SK-N-SH (cell line): ENCODE data around the gene HDHD2. TPM values are rescaled to one million over a fixed set of nuclear protein-coding genes. Genes with fewer than 3 reads are reported as not detected.

Source experiments
- CTCF ChIA-PET: fragments of 300-600, 350-600 bp; formaldehyde crosslinking; extraction: SDS; loops from one replicate; lab custom pipeline; 2021; lab: Yijun Ruan, JAX
- POLR2A ChIA-PET: fragments of 350-600 bp; sonication (Branson Sonifier 250); formaldehyde crosslinking; extraction: SDS; loops from one replicate; lab custom pipeline; 2020; ENCODE audit warnings: antibody characterized with exemption, inconsistent platforms; lab: Yijun Ruan, JAX
- DNase-seq: peaks from one replicate; pipeline ENCODE4 v3.0.0; 2012
- H2AFZ ChIP-seq: fragments of 200-600 bp; sonication (generic); 2 replicates; pipeline ENCODE4 v1.8.1; 2016; ENCODE audit warnings: antibody characterized with exemption, mild to moderate bottlenecking, low read depth
- H3F3A ChIP-seq: fragments of 200-600 bp; sonication (generic); replicated peaks from 2 replicates; pipeline ENCODE3; 2016; ENCODE audit warnings: antibody characterized with exemption, mild to moderate bottlenecking; ENCODE audit not compliant: insufficient read depth
- H3K27ac ChIP-seq, 2 experiments: fragments of 200-500 bp in 1 of 2; fragments of 200-600 bp in 1 of 2; sonication (Bioruptor generic) in 1 of 2; sonication (generic), shearing (Covaris generic) in 1 of 2; 2 replicates each; pipeline versions ENCODE4 v1.5.1 to v1.6.1; 2014 to 2016; ENCODE audit warnings: low read depth in 2 of 2, inconsistent platforms in 1 of 2, low read length in 1 of 2, mild to moderate bottlenecking in 1 of 2, mixed read lengths in 1 of 2
- H3K27me3 ChIP-seq: fragments of 200-600 bp; sonication (generic), shearing (Covaris generic); 2 replicates; pipeline ENCODE4 v1.6.1; 2016; ENCODE audit warnings: mixed run types; ENCODE audit not compliant: insufficient read depth
- H3K36me3 ChIP-seq, 2 experiments: fragments of 200-500 bp in 1 of 2; fragments of 200-600 bp in 1 of 2; sonication (Bioruptor generic) in 1 of 2; sonication (generic) in 1 of 2; replicated peaks in 1 of 2; 2 replicates each; pipeline versions ENCODE3 to v1.5.1; 2014 to 2016; ENCODE audit warnings: low read length in 1 of 2, mild to moderate bottlenecking in 1 of 2; ENCODE audit not compliant: insufficient read depth in 2 of 2, control insufficient read depth in 1 of 2
- H3K4me1 ChIP-seq, 2 experiments: fragments of 200-500 bp in 1 of 2; fragments of 200-600 bp in 1 of 2; sonication (Bioruptor generic) in 1 of 2; sonication (generic), shearing (Covaris generic) in 1 of 2; 2 replicates each; pipeline versions ENCODE4 v1.5.1 to v1.6.1; 2014 to 2016; ENCODE audit warnings: low read depth in 1 of 2, low read length in 1 of 2, mixed run types in 1 of 2; ENCODE audit not compliant: insufficient read depth in 2 of 2, control insufficient read depth in 1 of 2
- H3K4me2 ChIP-seq: fragments of 200-600 bp; sonication (generic), shearing (Covaris generic); 2 replicates; pipeline ENCODE4 v1.6.1; 2017; ENCODE audit warnings: mixed run types
- H3K4me3 ChIP-seq, 2 experiments: fragments of 200-500 bp in 1 of 2; fragments of 200-600 bp in 1 of 2; sonication (Bioruptor generic) in 1 of 2; sonication (generic), shearing (Covaris generic) in 1 of 2; 2 replicates each; pipeline versions ENCODE4 v1.5.1 to v1.8.1; 2014 to 2016; ENCODE audit warnings: low read depth in 2 of 2, inconsistent platforms in 1 of 2, low read length in 1 of 2, mild to moderate bottlenecking in 1 of 2, mixed read lengths in 1 of 2, moderate library complexity in 1 of 2
- H3K79me2 ChIP-seq: fragments of 200-600 bp; sonication (generic); 2 replicates; pipeline ENCODE4 v1.8.1; 2017; ENCODE audit warnings: mild to moderate bottlenecking; ENCODE audit not compliant: insufficient read depth
- H3K9ac ChIP-seq: fragments of 200-600 bp; sonication (generic); 2 replicates; pipeline ENCODE4 v1.6.1; 2017; ENCODE audit warnings: mixed run types
- H3K9me2 ChIP-seq: fragments of 200-600 bp; sonication (generic); 2 replicates; pipeline ENCODE4 v1.6.1; 2017; ENCODE audit warnings: mixed run types
- H3K9me3 ChIP-seq: fragments of 200-600 bp; sonication (generic); 2 replicates; pipeline ENCODE4 v1.6.1; 2017; ENCODE audit warnings: mixed run types, mild to moderate bottlenecking, moderate library complexity
- H4K20me1 ChIP-seq: fragments of 200-600 bp; sonication (generic); 2 replicates; pipeline ENCODE4 v1.6.1; 2017; ENCODE audit warnings: mild to moderate bottlenecking, mixed run types; ENCODE audit not compliant: insufficient read depth
- CHD2 ChIP-seq: fragments of 150-350 bp; IDR thresholded peaks from 2 replicates; pipeline ENCODE4 v1.6.1; 2018; ENCODE audit warnings: low read length; ENCODE audit not compliant: partially characterized antibody
- ELF1 ChIP-seq: IDR thresholded peaks from 2 replicates; pipeline ENCODE4 v1.4.0; 2012
- EZH2phosphoT487 ChIP-seq: fragments of 200-600 bp; sonication (generic); IDR thresholded peaks from 2 replicates; pipeline ENCODE4 v1.6.1; 2017; ENCODE audit warnings: low read depth, mixed run types, mild to moderate bottlenecking, antibody characterized with exemption, moderate library complexity, borderline replicate concordance
- FOSL2 ChIP-seq: IDR thresholded peaks from 2 replicates; pipeline ENCODE4 v1.4.0; 2012; ENCODE audit warnings: low read depth, mild to moderate bottlenecking, moderate library complexity, borderline replicate concordance
- FOXJ3 ChIP-seq: sonication (generic); formaldehyde crosslinking; IDR thresholded peaks from 2 replicates; pipeline ENCODE4 v1.5.1; 2020; ENCODE audit warnings: mild to moderate bottlenecking, missing genetic modification reagents
- MEF2A ChIP-seq: IDR thresholded peaks from 2 replicates; pipeline ENCODE4 v1.4.0; 2012; ENCODE audit warnings: low read depth, borderline replicate concordance
- MXI1 ChIP-seq: IDR thresholded peaks from 2 replicates; pipeline ENCODE4 v1.6.1; 2012; ENCODE audit warnings: mild to moderate bottlenecking, low read depth, low read length, improper control_type of control experiment
- NFIC ChIP-seq: IDR thresholded peaks from 2 replicates; pipeline ENCODE4 v1.4.0; 2012; ENCODE audit warnings: borderline replicate concordance
- NRF1 ChIP-seq: IDR thresholded peaks from 2 replicates; pipeline ENCODE4 v1.6.1; 2012; ENCODE audit warnings: low read depth, mild to moderate bottlenecking, low read length
- POLR2AphosphoS5 ChIP-seq: IDR thresholded peaks from 2 replicates; pipeline ENCODE4 v1.6.1; 2012; ENCODE audit warnings: low read depth, low read length
- RFX5 ChIP-seq: IDR thresholded peaks from 2 replicates; pipeline ENCODE4 v1.6.1; 2012; ENCODE audit warnings: mild to moderate bottlenecking, improper control_type of control experiment, low read length
- RXRA ChIP-seq: IDR thresholded peaks from 2 replicates; pipeline ENCODE4 v1.4.0; 2012; ENCODE audit warnings: low read depth, mild to moderate bottlenecking, borderline replicate concordance
- SIN3A ChIP-seq: IDR thresholded peaks from 2 replicates; pipeline ENCODE4 v1.6.1; 2012; ENCODE audit warnings: low read depth, mild to moderate bottlenecking, low read length, moderate library complexity, borderline replicate concordance
- TCF12 ChIP-seq: IDR thresholded peaks from 2 replicates; pipeline ENCODE4 v1.4.0; 2012
- TEAD4 ChIP-seq: IDR thresholded peaks from 2 replicates; pipeline ENCODE4 v1.4.0; 2012; ENCODE audit warnings: mild to moderate bottlenecking, borderline replicate concordance; ENCODE audit not compliant: insufficient read depth
- YY1 ChIP-seq: IDR thresholded peaks from 2 replicates; pipeline ENCODE4 v1.4.0; 2012; ENCODE audit warnings: low read depth, mild to moderate bottlenecking
- WGBS: methylation state at CpG from one replicate; pipeline ENCODE4 v1.1.6; 2017; ENCODE audit warnings: low lambda C conversion rate; 5-methylcytosine and 5-hydroxymethylcytosine counted together
- polyA plus RNA-seq, 3 experiments: library from polyadenylated mRNA; depleted of rRNA; stranded (reverse); fragments of >200 nt; gene quantifications; 2 replicates each; pipeline ENCODE4 v1.2.3, GENCODE V29; 2012
- TF ChIP-seq, protein P1 (sequence below): IDR thresholded peaks from 2 replicates; pipeline ENCODE4; 2012
- TF ChIP-seq, protein P2 (sequence below): IDR thresholded peaks from 2 replicates; pipeline ENCODE4 v1.4.0; 2012; ENCODE audit warnings: low read depth, borderline replicate concordance

Gene HDHD2
- polyA plus RNA-seq, 1 of the 3 experiments (the other 2 are of a cell fraction), result 10.6 TPM

DNA sequence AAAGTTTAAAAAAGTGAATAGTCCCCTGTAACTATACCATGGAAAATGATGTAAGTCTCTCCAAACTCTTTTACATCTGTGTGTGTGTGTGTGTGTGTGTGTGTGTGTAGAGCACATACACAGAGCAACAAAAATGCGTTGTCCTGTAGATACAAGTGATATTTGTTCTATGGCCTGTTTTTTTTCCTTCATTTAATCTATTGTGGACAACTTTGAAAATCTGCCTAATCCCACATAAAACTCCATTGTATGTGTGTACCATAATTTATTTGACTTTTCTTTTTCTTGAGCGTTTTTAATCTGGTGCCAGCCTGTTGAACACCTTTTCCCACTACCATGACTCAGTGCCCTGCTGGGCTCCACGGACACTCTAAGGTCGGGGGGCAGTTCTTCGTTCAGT lies 62.6 kb downstream of the HDHD2 start:
- no peak for DNase-seq
- no peak overlapping the region for H3K4me2 ChIP-seq
- no peaks in the 10 kb centered on the region for H3K36me3 ChIP-seq
- no peak overlapping the region for H2AFZ ChIP-seq
- no peaks in the 10 kb centered on the region for H4K20me1 ChIP-seq
- H3K4me3 ChIP-seq, result no peak overlapping the region
- no peak for TF ChIP-seq POLR2AphosphoS5
- no peak for TF ChIP-seq TEAD4
- no peak for TF ChIP-seq NFIC
- TF ChIP-seq TCF12, result no peak
- TF ChIP-seq RXRA, result no peak
- no peak for TF ChIP-seq MEF2A
- no peak for TF ChIP-seq YY1
- TF ChIP-seq FOSL2, result no peak
- no peak for TF ChIP-seq RFX5
- TF ChIP-seq SIN3A, result no peak
- no peak for TF ChIP-seq MXI1
- TF ChIP-seq, protein P1, sequence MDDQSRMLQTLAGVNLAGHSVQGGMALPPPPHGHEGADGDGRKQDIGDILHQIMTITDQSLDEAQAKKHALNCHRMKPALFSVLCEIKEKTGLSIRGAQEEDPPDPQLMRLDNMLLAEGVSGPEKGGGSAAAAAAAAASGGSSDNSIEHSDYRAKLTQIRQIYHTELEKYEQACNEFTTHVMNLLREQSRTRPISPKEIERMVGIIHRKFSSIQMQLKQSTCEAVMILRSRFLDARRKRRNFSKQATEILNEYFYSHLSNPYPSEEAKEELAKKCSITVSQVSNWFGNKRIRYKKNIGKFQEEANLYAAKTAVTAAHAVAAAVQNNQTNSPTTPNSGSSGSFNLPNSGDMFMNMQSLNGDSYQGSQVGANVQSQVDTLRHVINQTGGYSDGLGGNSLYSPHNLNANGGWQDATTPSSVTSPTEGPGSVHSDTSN, result no peak
- no peak for TF ChIP-seq EZH2phosphoT487
- TF ChIP-seq, protein P2, sequence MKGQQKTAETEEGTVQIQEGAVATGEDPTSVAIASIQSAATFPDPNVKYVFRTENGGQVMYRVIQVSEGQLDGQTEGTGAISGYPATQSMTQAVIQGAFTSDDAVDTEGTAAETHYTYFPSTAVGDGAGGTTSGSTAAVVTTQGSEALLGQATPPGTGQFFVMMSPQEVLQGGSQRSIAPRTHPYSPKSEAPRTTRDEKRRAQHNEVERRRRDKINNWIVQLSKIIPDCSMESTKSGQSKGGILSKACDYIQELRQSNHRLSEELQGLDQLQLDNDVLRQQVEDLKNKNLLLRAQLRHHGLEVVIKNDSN, result no peak
- 79% methylated on average over 5 of the region's 5 CpGs for WGBS
- no peak overlapping the region for H3K9ac ChIP-seq
- ChIA-PET CTCF (interaction anchor here (0.6 to 2.8 kb wide), 3 partner anchors 12 to 192 kb away, joined by 3 to 7 read pairs (median 3); no protein-coding TSS in a partner anchor), POLR2A (no interaction called here)
- no peaks in the 10 kb centered on the region for H3F3A ChIP-seq
- no peaks in the 10 kb centered on the region for H3K4me1 ChIP-seq
- no peaks in the 10 kb centered on the region for H3K9me3 ChIP-seq
- no peaks in the 10 kb centered on the region for H3K27me3 ChIP-seq
- H3K9me2 ChIP-seq, result no peaks in the 10 kb centered on the region
- H3K79me2 ChIP-seq, result no peaks in the 10 kb centered on the region
- H3K27ac ChIP-seq, result no peak overlapping the region

DNA sequence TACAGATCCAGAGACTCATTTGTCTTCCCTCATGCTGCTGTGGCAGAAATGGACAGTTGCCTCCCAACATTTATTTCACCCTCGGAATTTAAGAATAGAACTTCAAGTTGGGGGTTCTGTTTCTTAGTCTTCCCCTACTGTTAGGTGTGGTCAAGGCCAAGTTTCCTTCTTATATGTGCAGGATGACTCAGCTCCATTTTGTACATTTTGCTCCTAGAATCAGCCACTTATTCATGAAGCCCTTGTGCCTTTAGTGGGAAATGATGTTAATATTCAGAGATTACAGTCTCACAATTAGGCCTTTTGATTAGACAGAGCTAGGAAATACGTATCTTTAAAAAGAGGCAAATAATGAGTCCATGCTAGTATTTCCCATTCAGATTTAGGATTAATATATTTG lies 68.7 kb downstream of the HDHD2 start:
- WGBS, result 68% methylated on average over 2 of the region's 2 CpGs
- no peak for TF ChIP-seq YY1
- no peak for TF ChIP-seq ELF1
- no peak for TF ChIP-seq FOXJ3 (CRISPR knock-in tag)
- TF ChIP-seq CHD2, result no peak
- TF ChIP-seq NRF1, result no peak
- H3K9me2 ChIP-seq, result no peaks in the 10 kb centered on the region
- H3K4me1 ChIP-seq, result no peaks in the 10 kb centered on the region
- H3K4me2 ChIP-seq, result no peak overlapping the region
- H4K20me1 ChIP-seq, result no peaks in the 10 kb centered on the region
- H3F3A ChIP-seq, result no peaks in the 10 kb centered on the region
- H3K36me3 ChIP-seq, result peaks cover 0 to 3% of the 10 kb centered on the region in 2 experiments
- H2AFZ ChIP-seq, result no peak overlapping the region
- H3K4me3 ChIP-seq, result no peak overlapping the region
- no peaks in the 10 kb centered on the region for H3K79me2 ChIP-seq
- H3K9ac ChIP-seq, result no peak overlapping the region
- no peaks in the 10 kb centered on the region for H3K9me3 ChIP-seq
- H3K27ac ChIP-seq, result no peak overlapping the region
- ChIA-PET CTCF (no interaction called here), POLR2A (no interaction called here)
- no peaks in the 10 kb centered on the region for H3K27me3 ChIP-seq
- no peak for DNase-seq
